ENCODE results near the gene S100A11. TPM values are rescaled to one million over a fixed set of nuclear protein-coding genes. Genes with fewer than 3 reads are reported as not detected.

Gene S100A11
- total RNA-seq, 1 experiment from 2014 or later, result 364 TPM

DNA sequence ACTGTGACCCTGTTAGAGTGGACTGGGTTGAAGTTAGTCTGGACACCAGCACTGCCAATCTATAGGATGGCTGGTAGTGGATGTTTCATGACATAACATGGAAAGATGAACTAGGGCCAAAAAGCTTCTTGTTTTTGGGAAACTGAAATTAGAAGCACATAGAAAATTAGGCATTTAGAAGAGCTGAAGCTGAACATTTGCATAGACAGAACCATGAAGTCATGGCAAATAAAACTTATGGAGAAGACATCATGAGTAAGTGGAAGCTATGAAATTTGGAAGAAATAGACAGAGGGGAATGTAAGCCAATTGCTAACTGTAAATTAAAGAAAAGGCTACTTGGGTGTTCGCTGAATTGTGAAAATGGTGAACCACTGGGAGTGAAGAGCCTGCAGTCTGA, 2.7 kb upstream of the S100A11 start:
- DNase-seq, result no peak
- BruUV-seq (replicated peaks), result no TSS peak
- intact Hi-C loops (cut with micrococcal nuclease; ENCODE audit: unreplicated experiment), result no loop called here
- no peaks in the 10 kb centered on the region for H3K4me1 Mint-ChIP-seq (ENCODE audit: low read depth, unreplicated experiment)
- no peak overlapping the region for H3K4me3 Mint-ChIP-seq (ENCODE audit: unreplicated experiment)
- TF ChIP-seq, protein P1, sequence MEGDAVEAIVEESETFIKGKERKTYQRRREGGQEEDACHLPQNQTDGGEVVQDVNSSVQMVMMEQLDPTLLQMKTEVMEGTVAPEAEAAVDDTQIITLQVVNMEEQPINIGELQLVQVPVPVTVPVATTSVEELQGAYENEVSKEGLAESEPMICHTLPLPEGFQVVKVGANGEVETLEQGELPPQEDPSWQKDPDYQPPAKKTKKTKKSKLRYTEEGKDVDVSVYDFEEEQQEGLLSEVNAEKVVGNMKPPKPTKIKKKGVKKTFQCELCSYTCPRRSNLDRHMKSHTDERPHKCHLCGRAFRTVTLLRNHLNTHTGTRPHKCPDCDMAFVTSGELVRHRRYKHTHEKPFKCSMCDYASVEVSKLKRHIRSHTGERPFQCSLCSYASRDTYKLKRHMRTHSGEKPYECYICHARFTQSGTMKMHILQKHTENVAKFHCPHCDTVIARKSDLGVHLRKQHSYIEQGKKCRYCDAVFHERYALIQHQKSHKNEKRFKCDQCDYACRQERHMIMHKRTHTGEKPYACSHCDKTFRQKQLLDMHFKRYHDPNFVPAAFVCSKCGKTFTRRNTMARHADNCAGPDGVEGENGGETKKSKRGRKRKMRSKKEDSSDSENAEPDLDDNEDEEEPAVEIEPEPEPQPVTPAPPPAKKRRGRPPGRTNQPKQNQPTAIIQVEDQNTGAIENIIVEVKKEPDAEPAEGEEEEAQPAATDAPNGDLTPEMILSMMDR (IDR thresholded peaks at IDR 0.05; ENCODE audit: insufficient read depth in 1 of 2, low read depth in 1 of 2, low read length in 1 of 2, severe bottlenecking in 1 of 2, unreplicated experiment in 1 of 2), result no peak
- ChIA-PET CTCF (no interaction called here), POLR2A (no interaction called here)
- peaks cover 24% of the 10 kb centered on the region for H3K36me3 Mint-ChIP-seq (ENCODE audit: insufficient read depth, unreplicated experiment)
- no peaks in the 10 kb centered on the region for H3K27me3 ChIP-seq (replicated peaks; ENCODE audit: control insufficient read depth, insufficient read depth, low read length)
- H3K4me1 ChIP-seq, result peaks cover 10% of the 10 kb centered on the region
- no peaks in the 10 kb centered on the region for H3K9me3 Mint-ChIP-seq (ENCODE audit: unreplicated experiment)
- no peaks in the 10 kb centered on the region for H3K9me3 ChIP-seq
- no peaks in the 10 kb centered on the region for H3K36me3 ChIP-seq (ENCODE audit: control insufficient read depth, insufficient read depth, low read length)
- no peak overlapping the region for H3K27ac Mint-ChIP-seq (ENCODE audit: unreplicated experiment)
- H3K27me3 Mint-ChIP-seq (ENCODE audit: insufficient read depth, unreplicated experiment), result no peaks in the 10 kb centered on the region
- no peak overlapping the region for H3K4me3 ChIP-seq (ENCODE audit: low read depth, low read length)

DNA sequence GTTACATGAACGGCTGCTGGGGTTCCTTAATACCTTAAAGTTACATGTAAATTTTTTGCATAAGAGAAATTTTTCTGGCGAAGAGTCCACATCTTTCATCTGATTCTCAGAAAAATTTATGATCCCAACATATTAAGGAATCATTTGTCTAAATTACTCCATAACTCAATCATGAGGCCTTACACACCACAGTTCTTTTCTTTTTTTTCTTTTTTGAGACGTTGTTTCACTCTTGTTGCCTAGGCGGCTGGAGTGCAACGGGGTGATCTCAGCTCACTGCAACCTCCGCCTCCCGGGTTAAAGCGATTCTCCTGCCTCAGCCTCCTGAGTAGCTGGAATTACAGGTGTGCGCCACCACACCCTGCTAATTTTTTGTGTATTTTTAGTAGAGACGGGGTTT, 2.1 kb upstream of the S100A11 start:
- no TSS peak for BruUV-seq (replicated peaks)
- Histone ChIP-seq H3K27me3 (replicated peaks; ENCODE audit: control insufficient read depth, insufficient read depth, low read length) (no peaks in the 10 kb centered on the region), H3K4me3 (ENCODE audit: low read depth, low read length) (no peak overlapping the region), H3K4me1 (peaks cover 16% of the 10 kb centered on the region), H3K9me3 (no peaks in the 10 kb centered on the region), H3K36me3 (ENCODE audit: control insufficient read depth, insufficient read depth, low read length) (no peaks in the 10 kb centered on the region)
- POLR2A ChIA-PET, result no interaction called here
- CTCF ChIA-PET, result no interaction called here
- DNase-seq, result no peak
- no peak overlapping the region for H3K4me3 Mint-ChIP-seq (ENCODE audit: unreplicated experiment)
- no peaks in the 10 kb centered on the region for H3K9me3 Mint-ChIP-seq (ENCODE audit: unreplicated experiment)
- H3K27ac Mint-ChIP-seq (ENCODE audit: unreplicated experiment), result no peak overlapping the region
- intact Hi-C loops (cut with micrococcal nuclease; ENCODE audit: unreplicated experiment), result no loop called here
- no peaks in the 10 kb centered on the region for H3K27me3 Mint-ChIP-seq (ENCODE audit: insufficient read depth, unreplicated experiment)
- H3K36me3 Mint-ChIP-seq (ENCODE audit: insufficient read depth, unreplicated experiment), result peaks cover 28% of the 10 kb centered on the region
- H3K4me1 Mint-ChIP-seq (ENCODE audit: low read depth, unreplicated experiment), result no peaks in the 10 kb centered on the region
- TF ChIP-seq, protein P1 (IDR thresholded peaks at IDR 0.05; ENCODE audit: insufficient read depth in 1 of 2, low read depth in 1 of 2, low read length in 1 of 2, severe bottlenecking in 1 of 2, unreplicated experiment in 1 of 2), result no peak

DNA sequence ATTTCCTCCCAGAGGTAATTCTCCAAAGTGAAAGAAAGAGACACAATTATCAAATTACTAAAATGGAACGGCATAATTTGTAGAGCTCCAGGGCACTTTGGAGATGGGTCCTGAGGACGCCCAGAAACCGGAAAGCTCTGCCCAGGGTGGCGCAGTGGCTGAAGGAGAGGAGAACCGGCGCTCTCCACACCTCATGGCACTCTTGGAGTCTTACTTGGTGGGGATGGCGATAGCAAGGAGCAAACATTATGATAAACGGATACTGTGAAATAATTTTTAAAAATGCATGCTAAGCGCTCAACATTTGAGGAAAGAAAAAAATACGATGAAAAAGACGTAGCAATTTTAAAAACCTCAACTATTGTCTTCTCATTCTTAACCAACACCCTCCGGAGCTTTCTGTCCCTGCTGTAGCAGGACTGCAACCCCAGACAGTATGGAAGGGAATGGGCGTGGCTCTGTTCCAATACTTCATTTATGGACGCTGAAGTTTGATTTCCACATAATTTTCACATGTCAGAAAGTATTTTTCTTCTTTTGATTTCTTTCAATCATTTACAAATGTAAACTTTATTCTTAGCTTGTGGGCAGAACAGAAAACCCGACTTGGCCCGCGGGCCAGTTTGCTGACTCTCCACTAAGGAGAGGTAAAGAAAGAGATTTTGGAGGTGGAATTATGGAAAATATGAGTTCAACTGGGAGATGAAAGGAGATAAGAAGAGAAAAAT, 1.1 kb downstream of the S100A11 start:
- peak in 1 of 2 experiments; percentile 27 for DNase-seq
- TF ChIP-seq, protein P1 (IDR thresholded peaks at IDR 0.05; ENCODE audit: insufficient read depth in 1 of 2, low read depth in 1 of 2, low read length in 1 of 2, severe bottlenecking in 1 of 2, unreplicated experiment in 1 of 2), result no peak
- H3K4me3 Mint-ChIP-seq (ENCODE audit: unreplicated experiment), result peak overlapping the region; percentile 97
- Histone ChIP-seq H3K27me3 (replicated peaks; ENCODE audit: control insufficient read depth, insufficient read depth, low read length) (no peaks in the 10 kb centered on the region), H3K4me3 (ENCODE audit: low read depth, low read length) (peak overlapping the region; percentile 85), H3K9me3 (no peaks in the 10 kb centered on the region), H3K36me3 (ENCODE audit: control insufficient read depth, insufficient read depth, low read length) (peaks cover 1% of the 10 kb centered on the region), H3K4me1 (peaks cover 18% of the 10 kb centered on the region)
- H3K9me3 Mint-ChIP-seq (ENCODE audit: unreplicated experiment), result peaks cover 14% of the 10 kb centered on the region
- H3K27me3 Mint-ChIP-seq (ENCODE audit: insufficient read depth, unreplicated experiment), result no peaks in the 10 kb centered on the region
- ChIA-PET POLR2A (interaction anchor here (2.3 kb wide), 1 partner anchor 12 kb away, joined by 16 read pairs; no protein-coding TSS in a partner anchor), CTCF (interaction anchor here (1.5 to 2.8 kb wide), 7 partner anchors 12 to 149 kb away, joined by 4 to 24 read pairs (median 8); no protein-coding TSS in a partner anchor)
- BruUV-seq (replicated peaks), result TSS peak; percentile 92
- peaks cover 7% of the 10 kb centered on the region for H3K4me1 Mint-ChIP-seq (ENCODE audit: low read depth, unreplicated experiment)
- intact Hi-C loops (cut with micrococcal nuclease; ENCODE audit: unreplicated experiment), result loop anchor here (1.0 to 2.0 kb wide), 2 partner anchors 13 to 63 kb away; no protein-coding TSS in a partner anchor
- H3K27ac Mint-ChIP-seq (ENCODE audit: unreplicated experiment), result peak overlapping the region; percentile 94
- peaks cover 51% of the 10 kb centered on the region for H3K36me3 Mint-ChIP-seq (ENCODE audit: insufficient read depth, unreplicated experiment)

Data from Caco-2 (cell line).